Left kidney (tissue), 8 donors: Measurements from ENCODE around the gene RCOR2. TPM values are rescaled to one million over a fixed set of nuclear protein-coding genes. Genes with fewer than 3 reads are reported as not detected.
"Not testable (repeated sequence)": the region's sequence is repeated elsewhere in the genome, so short reads cannot be mapped to it uniquely, and the experiment has no call there.

Experiments
- DNase-seq: peaks from one replicate; pipeline ENCODE4 v3.0.0-alpha.2; 2013
- long read RNA-seq, 8 donors: transcript quantifications; one replicate each; lab custom pipeline, GENCODE V29; 2026
- polyA plus RNA-seq: library from polyadenylated mRNA; unstranded; fragments of 120-200 nt; gene quantifications from one replicate; pipeline ENCODE4 v1.2.1, GENCODE V29; 2013; ENCODE audit not compliant: insufficient read length

RCOR2 gene
- 12.2 TPM for polyA plus RNA-seq
- long read RNA-seq, donor 1, partial matches to known transcripts, result 1,692 of 1,696 reads
- long read RNA-seq, donor 1, other reads (novel, unspliced or antisense), result 0 of 1,696 reads
- long read RNA-seq, donor 2, result 0 reads
- long read RNA-seq, donor 3, partial matches to known transcripts, result 0 of 2 reads
- long read RNA-seq, donor 3, other reads (novel, unspliced or antisense), result 0 of 2 reads
- long read RNA-seq, donor 4, result 0 reads
- long read RNA-seq, donor 5, partial matches to known transcripts, result 0 of 3 reads
- long read RNA-seq, donor 5, other reads (novel, unspliced or antisense), result 0 of 3 reads
- long read RNA-seq, donor 6, partial matches to known transcripts, result 1,748 of 1,821 reads
- long read RNA-seq, donor 6, other reads (novel, unspliced or antisense), result 69 of 1,821 reads
- long read RNA-seq, donor 7, transcript RCOR2-201 (12 exons, 2,604 nt), result major isoform, 5 of 5 reads
- long read RNA-seq, donor 7, partial matches to known transcripts, result 0 of 5 reads
- long read RNA-seq, donor 7, other reads (novel, unspliced or antisense), result 0 of 5 reads
- long read RNA-seq, donor 8, result 0 reads

DNA sequence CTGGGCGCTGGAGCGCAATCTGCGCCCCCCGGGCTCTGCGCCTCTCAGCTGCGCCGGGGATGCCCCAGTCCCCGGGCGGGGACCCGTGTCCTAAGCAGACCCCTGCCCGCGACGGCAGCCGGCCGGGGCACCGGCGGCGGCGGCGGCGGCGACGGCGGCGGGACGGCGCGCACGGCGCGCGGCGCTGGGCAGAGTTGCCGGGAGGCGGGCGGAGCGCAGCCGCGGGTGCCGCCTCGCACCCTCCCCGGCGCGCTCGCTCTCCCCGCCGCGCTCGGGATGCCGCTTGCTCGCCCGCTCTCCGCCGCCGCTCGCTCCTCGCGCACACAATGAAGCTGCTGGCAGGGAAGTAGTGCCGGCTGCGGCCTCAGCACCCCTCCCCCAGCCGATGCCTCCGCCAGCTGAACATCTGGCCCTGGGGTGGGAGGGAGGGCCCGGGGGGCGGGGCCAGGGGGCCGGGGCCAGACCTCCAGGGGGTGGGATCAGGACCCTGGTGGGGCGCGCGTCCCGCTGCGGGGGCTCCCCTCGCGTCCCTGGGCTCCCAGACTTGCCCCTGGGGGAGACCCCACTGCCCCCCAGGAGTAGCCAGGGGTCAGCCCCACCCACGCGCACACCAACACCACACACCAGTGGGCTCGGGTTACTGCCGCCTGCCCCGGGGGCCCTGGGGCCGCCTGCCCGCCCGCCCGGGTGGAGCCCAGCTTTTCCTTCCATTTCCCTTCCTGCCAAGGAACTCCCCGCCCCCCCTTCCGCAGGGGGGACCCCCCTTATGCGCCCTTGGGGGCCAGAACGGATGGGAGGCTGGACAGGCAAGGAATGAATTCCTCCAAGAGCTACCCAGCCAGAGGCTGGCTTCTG lies at the start of gene RCOR2:
Gene RCOR2 (minus strand): TSS at position 328 of the 855 bp plus-strand sequence. CDS start 708 bp downstream, outside the sequence.
- peak; percentile 76 for DNase-seq

DNA sequence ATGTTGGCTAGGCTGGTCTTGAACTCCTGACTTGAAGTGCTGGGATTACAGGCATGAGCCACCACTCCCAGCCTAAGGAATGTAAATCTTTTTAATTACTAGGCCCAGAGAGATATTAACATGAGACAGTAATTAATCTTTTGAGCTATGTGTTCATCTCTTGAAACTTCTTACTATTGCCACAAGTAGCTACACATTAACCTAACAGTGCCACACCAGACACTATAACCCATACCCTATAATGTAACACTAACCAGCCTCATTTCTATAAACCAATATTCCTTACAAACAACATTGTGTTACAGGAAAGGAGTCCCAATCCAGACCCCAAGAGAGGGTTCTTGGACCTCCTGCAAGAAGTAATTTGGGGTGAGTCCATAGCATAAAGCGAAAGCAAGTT lies 49.5 kb upstream of the RCOR2 start:
- no peak for DNase-seq

- DNase-seq, result not testable (repeated sequence)
These were observed 46.9 kb upstream of the RCOR2 start for GRCh38 chr11:63963895-63964294.

DNA sequence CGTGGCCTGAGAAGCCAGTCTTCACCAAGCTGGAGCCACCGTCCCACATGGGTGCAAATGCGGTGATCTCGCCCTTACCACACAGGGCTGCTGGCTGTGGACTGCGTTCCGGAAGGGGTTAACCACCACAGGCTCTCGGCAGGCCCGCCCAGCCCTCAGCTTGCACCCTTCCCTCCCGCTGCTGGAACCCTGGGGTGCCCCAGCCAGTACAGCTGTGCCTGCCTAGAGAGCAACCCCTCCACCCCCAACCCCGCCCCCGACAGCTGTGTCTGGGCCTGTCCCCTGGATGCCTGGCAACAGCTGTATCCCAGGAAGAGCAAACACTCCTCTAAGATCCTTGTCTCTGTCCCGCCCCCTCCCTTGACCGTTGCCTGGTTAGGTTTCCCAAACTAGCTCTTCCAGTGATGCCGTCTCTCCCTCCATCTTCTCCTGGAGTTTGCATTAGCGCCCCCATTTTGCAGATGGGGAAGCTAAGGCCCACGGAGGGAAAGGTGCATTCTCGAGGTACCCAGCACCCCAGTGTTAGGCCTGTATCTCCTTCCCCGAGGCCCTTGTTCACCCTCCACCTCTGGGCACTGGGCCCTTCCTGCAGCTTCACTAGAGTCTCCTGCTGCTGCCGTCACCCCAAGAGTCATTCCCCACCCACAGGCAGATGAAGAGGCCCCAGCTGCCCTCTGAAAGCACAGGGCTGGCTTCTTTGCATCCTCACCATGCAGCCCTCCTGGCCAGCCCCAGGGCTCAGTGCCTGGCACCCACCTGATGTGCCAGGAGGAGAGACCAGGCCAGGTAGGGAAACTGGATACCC lies 44.8 kb upstream of the RCOR2 start:
- DNase-seq, result peak; percentile 33

GRCh38 chr11:63958008-63958407 lies 41.0 kb upstream of the RCOR2 start:
- no peak for DNase-seq

- no peak for DNase-seq
These were observed 35.6 kb upstream of the RCOR2 start for GRCh38 chr11:63952570-63952969.

- no peak for DNase-seq
These were observed 35.0 kb upstream of the RCOR2 start for GRCh38 chr11:63951779-63952536.

DNA sequence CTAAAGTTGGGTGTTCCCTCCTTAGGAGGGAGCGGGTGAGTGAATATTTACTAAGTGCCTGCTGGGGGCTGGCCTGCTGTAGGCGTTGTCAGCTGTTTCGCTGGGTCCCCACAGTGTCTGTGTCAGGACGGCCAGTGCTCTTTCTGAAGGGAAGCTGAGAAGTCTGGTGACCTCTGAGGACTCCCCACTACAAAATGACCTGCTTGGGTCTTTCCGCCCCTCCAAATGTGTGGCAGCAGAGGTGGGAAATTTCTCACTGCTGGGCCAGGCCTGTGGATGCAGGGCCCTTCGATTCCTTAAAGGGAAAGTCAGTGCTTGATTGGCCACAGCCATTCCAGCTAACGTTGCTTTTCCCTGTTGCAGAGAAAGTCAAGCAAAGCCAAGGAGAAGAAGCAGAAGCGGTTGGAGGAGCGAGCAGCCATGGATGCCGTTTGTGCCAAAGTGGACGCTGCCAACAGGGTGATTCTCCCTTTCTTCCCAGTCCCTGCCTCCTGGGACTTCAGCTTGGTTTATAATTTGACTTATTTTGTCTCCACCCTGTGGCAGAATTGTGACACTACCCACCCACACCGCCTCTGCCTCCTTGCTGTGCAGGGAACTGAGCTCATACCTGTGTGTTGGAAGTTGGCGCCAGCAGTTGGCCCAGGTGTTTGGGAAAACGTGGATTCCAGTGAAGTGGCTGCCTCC lies 28.7 kb upstream of the RCOR2 start:
- peak; percentile 72 for DNase-seq

GRCh38 chr11:63944987-63945386 lies 28.0 kb upstream of the RCOR2 start:
- DNase-seq, result no peak

DNA sequence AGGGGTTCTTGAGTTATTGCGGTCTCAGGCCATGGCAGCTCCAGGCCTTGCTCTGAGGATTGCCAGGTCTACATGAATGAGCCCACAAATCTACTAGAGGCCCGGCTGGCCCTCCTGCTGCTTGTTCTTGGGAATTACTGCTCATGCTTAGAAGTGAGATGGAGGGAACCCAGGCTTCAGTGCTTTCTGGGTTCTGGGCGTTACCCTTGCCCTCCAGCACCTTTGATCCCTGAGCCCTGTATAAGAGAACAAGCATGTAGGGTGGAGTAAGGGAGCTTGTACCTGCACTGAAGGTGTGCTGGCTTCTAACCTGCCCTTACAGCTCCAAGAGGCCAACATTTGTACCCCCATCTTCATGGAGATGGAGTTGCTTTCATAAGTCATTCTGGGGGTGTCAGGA lies 25.8 kb upstream of the RCOR2 start:
- DNase-seq, result no peak

GRCh38 chr11:63941901-63942300 lies 24.9 kb upstream of the RCOR2 start:
- no peak for DNase-seq

DNA sequence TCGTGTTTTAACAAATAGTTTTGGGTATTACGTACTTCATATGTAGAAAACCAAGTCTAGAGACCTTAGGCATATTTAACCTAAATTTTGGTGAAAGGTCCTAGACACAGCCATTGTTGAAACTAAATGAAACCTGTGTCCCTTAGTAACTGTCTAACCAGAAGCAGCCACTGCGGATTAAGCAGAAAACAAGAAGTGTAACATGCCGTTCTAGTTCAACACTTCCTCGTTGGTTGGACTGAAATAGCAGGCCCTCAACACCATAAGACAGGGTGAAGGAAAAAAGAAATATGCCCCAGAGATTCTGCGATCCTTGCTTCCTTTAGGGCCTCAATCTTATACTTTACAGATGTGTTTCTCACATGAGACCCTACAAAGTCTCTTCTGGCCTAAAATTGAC lies 23.8 kb upstream of the RCOR2 start:
- DNase-seq, result no peak

- DNase-seq, result no peak
These were observed 22.5 kb upstream of the RCOR2 start for GRCh38 chr11:63939397-63939891.

DNA sequence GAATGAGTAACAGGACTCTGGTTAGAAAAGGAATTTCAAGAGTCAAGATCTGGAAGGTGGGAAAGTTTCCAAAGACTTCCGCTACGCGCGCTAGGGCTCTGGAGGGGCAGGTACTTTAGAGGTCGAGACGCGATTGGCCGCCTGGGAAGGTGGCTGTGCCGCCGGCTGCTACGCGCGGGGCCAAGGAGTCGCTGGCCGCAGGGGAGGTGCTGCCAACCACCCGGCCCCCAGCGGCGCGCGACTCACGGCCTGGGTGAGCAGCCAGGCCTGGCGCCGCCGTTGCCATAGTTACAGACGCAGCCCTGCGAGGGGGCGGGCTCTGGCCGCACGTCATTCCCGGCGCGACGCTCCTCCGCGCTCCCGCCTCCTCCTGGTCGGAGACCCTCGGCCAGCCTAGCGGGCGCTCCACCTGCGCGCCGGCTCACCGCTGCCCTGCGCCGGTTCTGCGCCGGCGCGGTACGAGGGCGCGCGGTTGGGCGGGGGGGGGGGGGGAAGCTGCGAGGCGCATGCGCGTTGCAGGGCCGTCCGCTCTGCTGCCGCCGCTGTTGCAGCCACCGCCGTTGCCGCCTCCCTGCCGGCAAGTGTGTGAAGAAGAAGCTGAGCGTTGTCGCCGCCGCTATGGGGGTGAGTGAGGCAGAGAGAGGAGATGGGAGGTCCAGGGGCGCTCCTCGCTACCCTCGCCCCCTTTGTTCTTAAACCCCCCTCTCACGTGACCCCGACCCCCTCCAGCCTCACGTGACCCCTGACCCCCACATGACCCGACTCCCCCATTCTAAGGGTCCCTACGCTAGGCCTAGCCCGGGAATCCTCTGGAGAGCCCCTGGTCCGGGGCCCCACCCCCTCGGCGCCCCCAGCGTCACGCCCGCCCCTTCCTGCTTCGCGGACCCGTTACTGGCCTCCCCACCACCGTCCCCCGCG lies 21.8 kb upstream of the RCOR2 start, which contains the start of gene NAA40:
Gene NAA40 (plus strand): TSS at position 524 of the 918 bp plus-strand sequence. CDS start 95 bp downstream, at position 619.
- DNase-seq, result peak; percentile 94

DNA sequence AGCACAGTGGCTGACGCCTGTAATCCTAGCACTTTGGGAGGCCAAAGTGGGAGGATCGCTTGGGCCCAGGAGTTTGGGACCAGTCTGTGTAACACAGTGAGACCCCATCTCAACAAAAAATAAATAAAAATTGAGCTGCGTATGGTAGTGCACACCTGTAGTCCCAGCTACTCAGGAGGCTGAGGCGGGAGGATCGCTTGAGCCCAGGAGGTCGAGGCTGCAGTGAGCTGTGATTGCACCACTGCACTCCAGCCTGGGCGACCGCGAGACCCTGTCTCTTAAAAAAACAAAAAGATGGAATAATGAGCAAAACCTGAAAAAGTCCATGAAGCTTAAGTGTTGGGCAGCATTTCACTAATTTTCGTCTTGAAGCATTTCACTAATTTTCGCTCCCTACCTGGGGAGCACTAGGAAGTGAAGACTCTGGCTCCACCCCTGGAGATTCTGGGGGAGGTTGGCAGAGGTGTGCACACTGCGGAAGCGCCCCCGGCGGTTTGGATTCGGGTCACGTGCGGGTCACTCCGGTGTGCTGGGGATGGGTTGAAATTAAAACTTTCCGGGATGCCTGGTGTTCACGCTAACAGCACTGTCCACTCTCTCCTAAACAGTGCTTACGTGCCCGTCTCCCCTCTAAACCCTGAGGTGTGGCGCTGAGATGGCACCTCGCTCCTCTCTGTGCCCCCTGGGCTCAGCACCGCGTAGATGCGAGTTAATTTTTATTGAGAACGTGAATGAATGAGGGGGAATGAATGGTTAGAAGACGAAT lies 20.9 kb upstream of the RCOR2 start:
- DNase-seq, result no peak

- DNase-seq, result no peak
These were observed 16.5 kb upstream of the RCOR2 start for GRCh38 chr11:63933459-63933858.

- DNase-seq, result no peak
These were observed 14.9 kb upstream of the RCOR2 start for GRCh38 chr11:63931876-63932275.

DNA sequence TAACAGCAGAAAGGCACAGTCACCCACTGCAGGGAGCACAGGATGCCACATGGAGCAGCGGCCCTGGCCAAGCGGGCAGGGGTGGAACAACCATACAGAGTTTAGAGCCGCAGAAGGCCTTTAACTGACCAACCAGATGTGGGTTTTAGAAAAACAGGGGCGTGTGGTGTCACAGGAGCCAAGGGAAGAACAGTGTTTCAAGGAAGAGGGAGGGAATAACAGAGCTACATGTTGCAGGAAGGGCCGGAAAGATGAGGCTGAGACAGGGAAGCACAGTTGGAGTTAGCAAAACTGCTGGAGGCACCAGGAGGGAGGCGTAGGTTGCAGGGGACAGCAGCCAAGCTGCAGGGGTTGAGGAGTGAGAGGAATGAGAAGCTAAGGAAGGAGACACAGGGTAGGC lies 14.1 kb upstream of the RCOR2 start:
- no peak for DNase-seq
